GM18499 (cell line): ENCODE data around the gene TRAF3.
"Not testable (repeated sequence)": the region's sequence is repeated elsewhere in the genome, so short reads cannot be mapped to it uniquely, and the experiment has no call there.

Experiments
- ATAC-seq: cut with Tn5 transposase; IDR thresholded peaks from one replicate; pipeline ENCODE4 v1.9.1; 2021; ENCODE audit warnings: moderate number of reproducible peaks; ENCODE audit not compliant: insufficient read depth, unreplicated experiment

TRAF3 gene

GRCh38 chr14:102802834-102803523 is 25.7 kb downstream of the TRAF3 start:
- no peak for ATAC-seq

GRCh38 chr14:102804858-102805257 is 27.6 kb downstream of the TRAF3 start:
- ATAC-seq = no peak

DNA sequence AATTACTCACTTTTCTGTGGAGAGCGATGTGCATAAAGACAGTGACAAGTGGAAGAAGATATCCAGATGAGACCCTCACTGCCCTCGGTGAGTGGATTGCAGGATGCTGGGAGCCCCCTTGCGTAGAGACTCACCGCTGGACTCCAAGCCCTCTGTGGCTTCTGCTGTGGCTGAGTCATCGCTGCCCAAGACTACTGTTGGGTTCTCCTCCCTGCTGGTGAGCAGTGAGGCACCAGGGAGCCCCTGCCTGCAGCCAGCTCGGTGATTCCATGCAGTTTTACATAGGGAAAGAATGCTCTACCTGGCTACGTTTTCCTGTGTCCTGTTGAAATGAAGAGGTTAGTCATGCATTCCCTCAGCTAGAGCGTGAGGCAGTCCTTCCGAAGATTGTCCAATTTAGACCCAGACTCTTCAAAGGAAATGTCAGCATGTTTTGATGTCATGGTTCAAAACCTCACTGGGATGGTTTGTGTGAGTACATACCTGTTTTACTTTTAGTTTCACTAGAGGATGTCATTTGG is 28.2 kb downstream of the TRAF3 start:
- no peak for ATAC-seq

- no peak for ATAC-seq
Measured at GRCh38 chr14:102805941-102806340, 28.7 kb downstream of the TRAF3 start.

GRCh38 chr14:102806447-102806846 is 29.2 kb downstream of the TRAF3 start:
- ATAC-seq = no peak

GRCh38 chr14:102807013-102807406 is 29.8 kb downstream of the TRAF3 start:
- ATAC-seq = no peak

DNA sequence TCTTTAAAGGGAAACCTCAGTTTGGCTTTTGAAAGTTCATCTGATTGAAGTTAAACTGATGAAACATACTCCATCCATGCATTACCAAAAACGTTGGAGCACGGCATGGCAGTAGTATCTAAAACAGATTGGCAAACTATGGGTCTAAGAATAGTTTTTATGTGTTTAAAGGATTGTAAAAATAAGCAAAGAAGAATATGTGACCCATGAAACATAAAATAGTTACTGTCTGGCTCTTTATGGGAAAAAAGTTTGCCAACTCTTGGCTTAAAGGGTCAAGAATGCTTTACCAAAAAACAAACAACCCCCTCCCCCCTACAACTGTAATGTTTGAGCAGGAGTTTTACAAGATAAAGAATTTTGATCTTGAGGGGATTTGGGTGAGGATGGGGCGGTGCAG is 32.6 kb downstream of the TRAF3 start:
- no peak for ATAC-seq

DNA sequence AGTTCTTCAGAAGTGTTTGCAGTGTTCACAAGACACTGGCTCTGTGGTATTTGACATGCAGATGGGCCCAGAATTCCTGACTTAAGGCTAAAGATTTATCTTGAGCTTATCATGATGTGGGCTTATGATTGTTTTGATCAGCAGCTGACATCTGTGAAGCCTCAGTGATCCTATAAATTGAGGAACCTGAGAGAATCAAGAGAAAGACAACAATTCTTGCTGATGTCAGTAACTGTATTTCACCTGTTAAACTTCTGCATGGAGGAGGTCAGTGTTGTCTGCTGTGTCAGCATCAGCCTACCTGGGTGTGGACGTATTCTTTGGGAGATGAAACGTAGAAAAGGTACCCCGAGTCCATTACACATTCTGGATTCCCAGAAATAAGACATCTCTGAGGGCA is 33.3 kb downstream of the TRAF3 start:
- ATAC-seq = no peak

- ATAC-seq = no peak
Measured at GRCh38 chr14:102811254-102811963, 34.2 kb downstream of the TRAF3 start.

GRCh38 chr14:102811971-102812370 is 34.7 kb downstream of the TRAF3 start:
- ATAC-seq = no peak

- ATAC-seq = no peak
Measured at GRCh38 chr14:102813691-102814090, 36.4 kb downstream of the TRAF3 start.

- no peak for ATAC-seq
Measured at GRCh38 chr14:102817318-102817717, 40.1 kb downstream of the TRAF3 start.

GRCh38 chr14:102817942-102818940 is 41.0 kb downstream of the TRAF3 start:
- ATAC-seq = no peak

DNA sequence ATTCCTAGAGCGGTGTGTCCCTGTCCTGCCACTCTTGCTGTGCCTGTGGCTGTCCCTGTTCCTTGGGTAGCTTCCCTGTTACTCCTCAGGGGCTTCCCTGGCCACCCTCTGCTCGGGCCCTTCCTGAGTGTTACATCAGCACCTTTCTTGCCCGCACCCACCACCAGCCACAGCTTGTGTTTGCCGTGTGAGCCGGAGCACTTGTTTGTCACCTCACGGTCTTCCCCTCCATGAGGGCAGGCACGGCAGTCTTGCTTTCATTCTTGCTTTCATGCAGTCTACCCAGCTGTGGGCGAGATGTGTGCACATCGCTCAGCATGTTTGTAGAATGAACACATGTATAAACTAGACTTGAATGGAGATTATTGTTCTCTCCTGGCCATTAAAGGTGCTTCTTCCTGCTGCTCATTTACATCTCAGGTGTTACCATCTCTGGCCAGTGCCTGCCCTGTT is 42.0 kb downstream of the TRAF3 start:
- ATAC-seq = no peak

DNA sequence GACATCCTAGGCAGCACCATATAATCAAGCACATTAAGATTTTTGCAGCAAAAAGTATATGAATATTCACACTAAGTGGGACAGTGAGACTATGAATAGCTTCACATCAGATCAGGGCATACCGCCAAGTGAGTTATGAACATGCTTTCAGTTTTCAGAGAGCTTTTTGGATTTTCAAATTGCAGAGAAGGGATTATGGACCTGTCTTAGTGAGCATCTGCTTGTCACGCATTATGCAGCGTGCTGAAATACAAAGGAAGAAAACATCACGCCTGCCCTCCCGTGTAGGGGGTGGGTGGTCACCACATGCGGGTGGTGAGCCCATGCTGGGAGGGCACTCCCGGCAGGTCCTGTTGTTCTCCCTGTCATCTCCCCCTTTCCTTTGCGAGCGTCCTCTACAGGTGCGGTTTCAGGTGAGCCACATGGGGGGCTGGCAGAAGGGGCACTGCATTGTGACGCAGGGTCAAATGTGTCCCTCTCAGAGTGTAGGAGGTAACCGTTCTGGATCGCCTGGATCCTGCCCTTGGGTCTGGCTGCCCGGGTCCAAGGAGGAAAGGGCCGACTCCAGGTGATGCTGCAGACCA is 42.6 kb downstream of the TRAF3 start:
- ATAC-seq = no peak

DNA sequence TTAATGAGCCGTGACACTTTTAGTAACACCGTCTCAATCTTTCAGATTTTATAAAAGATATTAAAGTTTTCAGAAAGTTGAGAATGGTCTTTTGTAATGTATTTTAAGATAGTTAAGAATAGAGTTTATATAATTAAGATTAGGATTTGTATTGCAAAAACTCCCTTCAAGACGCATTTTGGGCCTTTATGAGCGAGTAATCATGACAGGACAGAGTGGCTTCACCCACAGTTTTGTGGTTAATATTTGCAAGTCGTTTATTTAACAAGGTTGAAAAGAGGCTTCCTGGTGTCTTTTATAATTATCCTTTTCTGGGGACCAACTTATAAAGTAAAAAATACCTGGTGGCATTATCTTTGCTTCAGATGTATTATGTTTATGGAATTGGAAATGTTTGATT is 44.0 kb downstream of the TRAF3 start:
- no peak for ATAC-seq

DNA sequence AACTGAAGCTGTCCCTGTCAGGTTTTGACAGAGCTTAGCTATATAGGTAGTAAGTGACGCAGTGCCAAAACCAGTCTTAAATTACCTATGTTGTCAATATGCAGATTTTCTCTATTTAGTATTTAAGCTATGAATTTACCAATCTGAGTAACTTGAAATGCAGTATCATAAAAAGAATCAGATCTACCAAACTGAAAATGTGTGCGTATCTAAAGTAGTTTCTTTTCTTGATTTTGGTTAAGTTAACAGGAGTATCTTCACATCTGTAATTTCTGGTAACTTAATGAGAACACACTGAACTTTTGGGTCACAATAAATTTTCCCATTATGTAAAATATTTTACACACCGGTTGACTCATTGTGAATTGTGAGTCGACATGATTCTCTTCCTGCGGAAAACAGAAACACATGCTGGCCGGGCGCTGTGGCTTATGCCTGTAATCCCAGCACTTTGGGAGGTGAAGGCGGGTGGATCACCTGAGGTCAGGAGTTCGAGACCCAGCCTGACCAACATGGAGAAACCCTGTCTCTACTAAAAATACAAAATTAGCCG is 45.1 kb downstream of the TRAF3 start:
- no peak for ATAC-seq

- not testable (repeated sequence) for ATAC-seq
Measured at GRCh38 chr14:102822887-102823286, 45.6 kb downstream of the TRAF3 start.

- ATAC-seq = no peak
Measured at GRCh38 chr14:102823546-102823945, 46.3 kb downstream of the TRAF3 start.

GRCh38 chr14:102824832-102825231 is 47.6 kb downstream of the TRAF3 start:
- ATAC-seq = no peak
